ENCODE data around the gene BMPER.

- TF ChIP-seq CTCF (IDR thresholded peaks at IDR 0.05), result no peak
- no peak for TF ChIP-seq POLR2A (IDR thresholded peaks at IDR 0.05)
Measured at GRCh38 chr7:33939121-33939520, 33.8 kb downstream of the BMPER start.

All from testis (tissue), 2 donors.